GM10266 (cell line): ENCODE measurements around the gene ZFP82.

ENCODE experiments used
- DNase-seq: peaks from one replicate; pipeline ENCODE4 v3.0.0; 2012; ENCODE audit errors: extremely low spot score
- CTCF ChIP-seq: IDR thresholded peaks from 2 replicates; pipeline ENCODE4 v1.5.1; 2012; ENCODE audit warnings: mild to moderate bottlenecking, low read depth; ENCODE audit not compliant: control insufficient read depth, insufficient read depth; ENCODE audit errors: missing control alignments

ZFP82 gene

DNA sequence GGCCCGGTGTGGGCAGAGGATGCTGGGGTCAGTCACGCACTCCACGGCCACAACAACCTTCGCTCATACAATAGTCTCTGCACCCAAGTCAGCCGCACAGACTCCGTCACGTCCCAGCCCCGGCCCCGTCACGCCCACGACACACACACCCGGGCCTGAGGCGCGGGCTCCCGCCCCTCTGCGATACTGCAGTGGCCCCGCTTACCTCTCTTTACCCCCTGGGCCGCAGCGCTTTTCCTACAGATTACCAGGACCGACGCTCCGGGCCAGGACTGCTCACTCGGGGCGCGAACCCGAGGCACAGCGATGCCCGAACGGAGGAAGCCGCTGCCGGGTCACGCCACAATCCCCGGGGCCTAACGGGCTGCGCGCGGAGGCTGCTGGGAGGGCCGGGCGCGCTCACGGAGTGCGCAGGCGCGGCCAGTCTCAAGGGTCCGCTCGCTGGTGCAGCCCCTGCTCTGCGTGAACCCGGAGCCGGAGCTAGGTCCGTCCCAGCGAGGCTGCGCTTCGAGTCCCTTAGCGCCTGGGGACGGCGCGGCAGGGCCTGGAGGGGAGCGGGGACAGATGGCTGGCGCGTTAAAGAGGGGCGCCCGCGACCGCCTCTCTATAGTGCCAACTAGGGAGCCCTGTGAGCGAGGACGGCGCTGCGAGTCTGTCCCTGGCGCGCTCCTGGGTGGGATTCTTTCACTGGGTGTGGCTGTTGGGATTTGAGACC, at the start of gene ZFP82:
Gene ZFP82, minus strand, starts transcription at position 358 of the 715 bp plus-strand sequence. CDS start 8,855 bp downstream, outside the sequence.
- TF ChIP-seq CTCF, result no peak
- DNase-seq, result peak; percentile 93

DNA sequence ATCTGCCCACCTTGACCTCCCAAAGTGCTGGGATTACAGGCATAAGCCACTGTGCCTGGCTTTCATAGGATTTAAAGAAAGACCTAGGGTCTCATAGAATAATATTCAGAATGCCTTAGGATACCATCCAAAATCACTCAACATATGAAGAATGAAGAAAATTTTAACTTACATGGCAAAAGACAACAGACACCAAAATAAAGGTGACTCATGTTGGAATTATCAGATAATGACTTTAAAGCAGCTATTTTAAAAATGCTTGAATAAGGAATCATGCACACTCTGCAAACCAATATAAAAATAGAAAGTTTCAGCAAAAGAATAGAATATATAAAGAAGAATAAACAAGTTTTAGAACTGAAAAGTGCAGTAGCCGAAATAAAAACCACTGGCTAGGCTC, 41.6 kb upstream of the ZFP82 start:
- no peak for DNase-seq
- no peak for TF ChIP-seq CTCF

- DNase-seq, result no peak
- TF ChIP-seq CTCF, result no peak
Observed at GRCh38 chr19:36456831-36457230, 38.4 kb upstream of the ZFP82 start.

DNA sequence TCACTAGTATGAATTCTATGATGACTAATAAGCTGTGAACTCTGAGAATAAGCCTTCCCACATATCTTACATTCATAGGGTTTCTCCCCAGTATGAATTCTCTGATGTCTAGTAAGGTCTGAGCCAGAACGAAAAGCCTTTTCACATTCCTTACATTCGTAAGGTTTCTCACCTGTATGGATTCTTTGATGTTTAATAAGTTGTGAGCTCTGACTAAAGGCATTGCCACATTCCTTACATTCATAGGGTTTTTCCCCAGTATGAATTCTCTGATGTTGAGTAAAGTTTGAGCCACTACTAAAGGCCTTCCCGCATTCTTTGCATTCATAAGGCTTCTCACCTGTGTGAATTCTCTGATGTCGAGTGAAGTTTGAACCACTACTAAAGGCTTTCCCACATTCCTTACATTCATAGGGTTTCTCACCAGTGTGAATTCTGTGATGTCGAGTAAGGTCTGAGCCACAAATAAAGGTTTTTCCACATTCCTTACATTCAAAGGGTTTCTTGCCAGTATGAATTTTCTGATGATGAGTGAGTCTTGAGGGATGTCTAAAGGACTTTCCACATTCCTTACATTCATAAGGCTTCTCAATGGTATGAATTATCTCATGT, 30.7 kb upstream of the ZFP82 start:
- TF ChIP-seq CTCF, result no peak
- no peak for DNase-seq

- TF ChIP-seq CTCF, result no peak
- no peak for DNase-seq
Observed at GRCh38 chr19:36441339-36441738, 22.9 kb upstream of the ZFP82 start.

- no peak for TF ChIP-seq CTCF
- peak; percentile 17 for DNase-seq
Observed at GRCh38 chr19:36436531-36436930, 18.1 kb upstream of the ZFP82 start.

- DNase-seq, result no peak
- TF ChIP-seq CTCF, result no peak
Observed at GRCh38 chr19:36423925-36424324, 5.5 kb upstream of the ZFP82 start.
